Smooth muscle cell (in vitro differentiated cells): ENCODE results near the gene CCDC187. TPM values are rescaled to one million over a fixed set of nuclear protein-coding genes. Genes with fewer than 3 reads are reported as not detected.

Experiments used
- DNase-seq: peaks from one replicate; lab custom pipeline; 2025; ENCODE audit not compliant: unreplicated experiment; lab: John Stamatoyannopoulos, UW
- H2AFZ ChIP-seq: fragments of 200-600 bp; sonication (generic); 2 replicates; pipeline ENCODE4 v1.6.0; 2016; ENCODE audit warnings: antibody characterized with exemption, low read depth, mild to moderate bottlenecking
- H3F3A ChIP-seq: fragments of 200-600 bp; sonication (generic); 2 replicates; pipeline ENCODE4 v1.6.0; 2017; ENCODE audit warnings: antibody characterized with exemption, low read depth
- H3K27ac ChIP-seq: fragments of 200-600 bp; sonication (generic); 2 replicates; pipeline ENCODE4 v1.5.1; 2016; ENCODE audit warnings: low read depth, mild to moderate bottlenecking
- H3K27me3 ChIP-seq: fragments of 200-600 bp; sonication (generic); 2 replicates; pipeline ENCODE4 v1.6.1; 2016; ENCODE audit warnings: low read depth, mild to moderate bottlenecking
- H3K36me3 ChIP-seq: fragments of 200-600 bp; sonication (generic); 2 replicates; pipeline ENCODE4 v1.5.1; 2016; ENCODE audit warnings: low read depth
- H3K4me1 ChIP-seq: fragments of 200-600 bp; sonication (generic); 2 replicates; pipeline ENCODE4 v1.5.1; 2016; ENCODE audit warnings: low read depth
- H3K4me2 ChIP-seq: fragments of 200-600 bp; sonication (generic); 2 replicates; pipeline ENCODE4 v1.6.0; 2016; ENCODE audit warnings: mild to moderate bottlenecking
- H3K4me3 ChIP-seq: fragments of 200-600 bp; sonication (generic); 2 replicates; pipeline ENCODE4 v1.5.1; 2016; ENCODE audit warnings: mild to moderate bottlenecking
- H3K79me2 ChIP-seq: fragments of 200-600 bp; sonication (generic); 2 replicates; pipeline ENCODE4 v1.6.0; 2016; ENCODE audit warnings: low read depth, mild to moderate bottlenecking
- H3K9ac ChIP-seq: fragments of 200-600 bp; sonication (generic); 2 replicates; pipeline ENCODE4 v1.6.0; 2016; ENCODE audit warnings: low read depth
- H3K9me3 ChIP-seq: fragments of 200-600 bp; sonication (generic); replicated peaks from 2 replicates; pipeline ENCODE4 v1.5.1; 2016; ENCODE audit warnings: low read depth
- H4K20me1 ChIP-seq: fragments of 200-600 bp; sonication (generic); 2 replicates; pipeline ENCODE4 v1.6.0; 2016; ENCODE audit warnings: low read depth
- WGBS: methylation state at CpG from one replicate; pipeline ENCODE4 v1.1.7; 2016; ENCODE audit warnings: low lambda C conversion rate; 5-methylcytosine and 5-hydroxymethylcytosine counted together
- polyA plus RNA-seq: library from polyadenylated mRNA; unstranded; fragments of >200 nt; fragmentation: Nextera tagmentation; extraction: Ambion mirVana; gene quantifications from 2 replicates; pipeline ENCODE4 v1.2.1, GENCODE V29; 2016
- total RNA-seq: library from RNA; depleted of rRNA; stranded (reverse); fragments of >200 nt; gene quantifications from 2 replicates; pipeline ENCODE4 v1.2.3, GENCODE V29; 2014
- TF ChIP-seq, protein P1 (sequence below): fragments of 200-600 bp; sonication (generic); IDR thresholded peaks from 2 replicates; pipeline ENCODE4 v1.5.1; 2017; ENCODE audit warnings: borderline replicate concordance, mild to moderate bottlenecking, antibody characterized with exemption; ENCODE audit not compliant: insufficient read depth, poor library complexity, severe bottlenecking

CCDC187 gene
- total and polyA plus RNA-seq, 2 experiments from 2014 or later, result 0.10 TPM; not detected in 1

DNA sequence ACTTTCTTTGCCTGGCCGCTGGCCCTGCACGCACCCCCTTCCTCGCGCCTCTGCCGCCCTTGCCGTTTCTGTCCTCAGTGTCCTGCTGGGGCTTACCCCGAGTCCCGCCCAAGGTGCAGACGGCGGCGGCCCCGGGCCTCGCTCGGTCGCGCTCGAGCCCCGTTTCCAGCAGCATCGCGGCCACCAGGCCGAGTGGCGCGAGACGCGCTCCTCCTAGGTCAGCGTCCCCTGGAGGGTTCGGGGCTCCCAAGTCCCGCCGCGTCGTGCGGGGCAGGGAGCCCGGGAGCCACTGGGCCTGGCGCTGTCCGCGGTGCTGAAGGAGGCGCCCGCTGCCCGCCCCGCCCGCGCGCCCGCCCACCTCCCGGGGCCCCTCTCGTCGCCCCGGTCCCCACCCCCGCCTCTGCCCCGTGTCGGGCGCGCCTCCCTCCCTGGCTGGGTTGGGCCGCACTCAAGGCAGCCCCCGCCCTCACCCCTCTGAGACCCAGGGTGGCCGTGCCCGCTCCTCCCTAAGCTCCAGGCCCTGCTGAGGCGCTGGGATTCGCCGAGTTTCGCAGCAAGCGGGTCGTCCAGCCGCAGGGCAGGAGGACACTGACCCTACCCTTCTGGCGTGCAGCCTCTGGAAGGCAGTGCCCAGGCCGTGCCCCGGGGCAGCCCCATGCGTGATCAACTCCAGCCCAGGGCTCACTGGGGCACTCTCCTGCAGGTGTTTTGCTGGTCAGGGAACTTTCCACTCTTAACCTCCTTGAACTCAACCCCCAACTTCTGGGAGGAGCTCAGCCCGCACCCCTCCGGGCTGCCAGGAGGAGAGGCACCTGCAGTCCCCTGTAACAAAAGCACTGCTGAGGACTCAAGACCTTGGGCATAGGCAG lies 98.8 kb downstream of the CCDC187 start, which contains the start of gene LHX3:
Gene LHX3, minus strand, starts transcription at position 291 of the 869 bp plus-strand sequence. Its CDS starts 116 bp downstream, at position 175.
- 23% methylated on average over 40 of the region's 70 CpGs for WGBS
- DNase-seq, result no peak
- Histone ChIP-seq H3K36me3 (no peaks in the 10 kb centered on the region), H3K27me3 (peaks cover 55% of the 10 kb centered on the region), H3F3A (no peaks in the 10 kb centered on the region), H3K27ac (no peak within 1 kb of the TSS), H2AFZ (no peak within 1 kb of the TSS), H4K20me1 (peaks cover 27% of the 10 kb centered on the region), H3K9ac (no peak within 1 kb of the TSS), H3K4me2 (no peak within 1 kb of the TSS), H3K4me3 (no peak within 1 kb of the TSS), H3K79me2 (no peaks in the 10 kb centered on the region), H3K4me1 (no peaks in the 10 kb centered on the region), H3K9me3 (no peaks in the 10 kb centered on the region)
- TF ChIP-seq, protein P1, sequence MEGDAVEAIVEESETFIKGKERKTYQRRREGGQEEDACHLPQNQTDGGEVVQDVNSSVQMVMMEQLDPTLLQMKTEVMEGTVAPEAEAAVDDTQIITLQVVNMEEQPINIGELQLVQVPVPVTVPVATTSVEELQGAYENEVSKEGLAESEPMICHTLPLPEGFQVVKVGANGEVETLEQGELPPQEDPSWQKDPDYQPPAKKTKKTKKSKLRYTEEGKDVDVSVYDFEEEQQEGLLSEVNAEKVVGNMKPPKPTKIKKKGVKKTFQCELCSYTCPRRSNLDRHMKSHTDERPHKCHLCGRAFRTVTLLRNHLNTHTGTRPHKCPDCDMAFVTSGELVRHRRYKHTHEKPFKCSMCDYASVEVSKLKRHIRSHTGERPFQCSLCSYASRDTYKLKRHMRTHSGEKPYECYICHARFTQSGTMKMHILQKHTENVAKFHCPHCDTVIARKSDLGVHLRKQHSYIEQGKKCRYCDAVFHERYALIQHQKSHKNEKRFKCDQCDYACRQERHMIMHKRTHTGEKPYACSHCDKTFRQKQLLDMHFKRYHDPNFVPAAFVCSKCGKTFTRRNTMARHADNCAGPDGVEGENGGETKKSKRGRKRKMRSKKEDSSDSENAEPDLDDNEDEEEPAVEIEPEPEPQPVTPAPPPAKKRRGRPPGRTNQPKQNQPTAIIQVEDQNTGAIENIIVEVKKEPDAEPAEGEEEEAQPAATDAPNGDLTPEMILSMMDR, result no peak

DNA sequence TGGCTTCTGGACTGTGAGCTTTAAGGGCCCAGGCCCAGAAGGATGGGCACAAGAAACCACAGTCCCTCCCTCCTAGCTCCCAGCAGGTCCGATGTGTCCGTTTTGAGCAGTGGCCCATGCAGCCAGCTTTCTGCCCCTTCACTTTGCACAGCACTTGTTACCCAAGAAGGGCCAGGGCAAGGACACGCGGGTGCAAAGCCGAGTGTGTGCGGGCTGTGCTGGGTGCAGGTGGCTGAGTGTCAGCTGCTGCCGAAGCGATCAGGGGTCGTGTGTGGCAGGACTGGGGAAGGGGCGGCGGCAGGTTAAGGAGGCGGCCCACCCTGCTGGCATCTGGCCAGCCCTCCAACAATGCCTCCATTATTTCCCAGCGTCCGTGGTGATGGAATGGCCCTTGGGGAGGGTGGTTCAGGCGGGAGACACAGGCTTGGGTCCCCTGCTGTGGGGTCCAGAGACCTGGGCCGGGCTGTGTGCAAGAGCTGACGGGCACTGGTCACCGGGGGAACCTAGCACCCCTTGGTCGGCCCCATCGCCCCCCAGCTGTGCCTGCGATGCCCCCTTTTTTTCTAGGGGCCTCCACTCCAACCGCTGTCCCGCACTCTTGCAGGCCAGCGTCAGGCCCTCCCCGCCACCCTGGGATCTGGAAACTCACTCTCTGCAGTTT lies 99.6 kb downstream of the CCDC187 start:
- H3K36me3 ChIP-seq, result no peaks in the 10 kb centered on the region
- WGBS, result 75% methylated on average over 25 of the region's 25 CpGs
- no peak overlapping the region for H3K9ac ChIP-seq
- H3K27ac ChIP-seq, result no peak overlapping the region
- H2AFZ ChIP-seq, result no peak overlapping the region
- no peaks in the 10 kb centered on the region for H3K4me1 ChIP-seq
- H3K27me3 ChIP-seq, result peaks cover 63% of the 10 kb centered on the region
- H3K4me2 ChIP-seq, result no peak overlapping the region
- peaks cover 27% of the 10 kb centered on the region for H4K20me1 ChIP-seq
- H3K79me2 ChIP-seq, result no peaks in the 10 kb centered on the region
- TF ChIP-seq, protein P1, result no peak
- no peak overlapping the region for H3K4me3 ChIP-seq
- no peak for DNase-seq
- H3F3A ChIP-seq, result no peaks in the 10 kb centered on the region
- H3K9me3 ChIP-seq, result no peaks in the 10 kb centered on the region

DNA sequence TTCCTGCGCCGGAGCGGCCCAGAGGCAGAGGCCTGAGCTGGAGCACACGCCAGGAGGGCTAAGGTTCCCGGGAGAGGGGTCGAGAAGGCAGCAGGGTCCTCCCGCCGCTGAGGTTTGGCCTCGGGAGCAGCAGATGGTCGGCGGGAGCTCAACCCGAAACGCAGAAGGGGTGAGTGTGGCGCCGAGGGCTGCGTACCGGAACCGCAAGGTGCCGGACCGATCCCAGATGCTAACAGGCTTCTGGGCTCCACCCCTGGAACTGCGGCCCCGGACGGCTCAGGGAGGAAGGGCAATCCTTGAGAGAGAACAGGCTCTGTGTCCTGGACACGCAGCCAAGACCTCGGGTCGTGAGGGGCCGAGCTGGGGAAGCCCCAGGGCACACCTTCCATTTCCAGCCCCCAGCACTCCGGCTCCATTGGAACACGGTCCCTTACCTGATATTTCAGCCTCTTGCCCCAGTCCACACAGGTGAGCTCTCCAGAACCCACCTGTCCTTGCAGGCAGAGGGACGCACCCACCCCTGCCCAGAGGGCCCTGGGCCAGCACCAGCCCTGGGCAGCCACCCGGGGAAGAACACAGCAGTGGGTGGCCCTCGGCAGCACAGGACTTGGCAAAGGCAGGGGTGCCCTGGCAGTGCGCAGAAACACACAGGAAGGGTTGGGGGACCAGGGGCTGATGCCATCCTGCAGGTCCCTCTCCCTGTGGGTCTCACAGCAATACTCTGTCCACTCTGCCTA lies 100.3 kb downstream of the CCDC187 start:
- Histone ChIP-seq H3K4me3 (no peak overlapping the region), H3K4me1 (no peaks in the 10 kb centered on the region), H3K79me2 (no peaks in the 10 kb centered on the region), H3F3A (no peaks in the 10 kb centered on the region), H3K36me3 (no peaks in the 10 kb centered on the region), H3K9ac (no peak overlapping the region), H2AFZ (no peak overlapping the region), H4K20me1 (peaks cover 27% of the 10 kb centered on the region), H3K27ac (no peak overlapping the region), H3K4me2 (no peak overlapping the region), H3K9me3 (no peaks in the 10 kb centered on the region), H3K27me3 (peaks cover 70% of the 10 kb centered on the region)
- DNase-seq, result no peak
- WGBS, result 45% methylated on average over 33 of the region's 33 CpGs
- TF ChIP-seq, protein P1, result no peak
